HAP-1 (cell line): Measurements from ENCODE around the gene OR10D3.
"Not testable (repeated sequence)": the region's sequence is repeated elsewhere in the genome, so short reads cannot be mapped to it uniquely, and the experiment has no call there.

ENCODE experiments used
- DNase-seq, 2 experiments: peaks; one replicate each; pipeline ENCODE4 v3.0.0-alpha.2; 2016 to 2020; ENCODE audit warnings: low spot score in 2 of 2
- H3K27me3 ChIP-seq: fragments of 250-450 bp; sonication (Bioruptor Pico); 2 replicates; pipeline ENCODE4 v1.5.1; 2020; ENCODE audit warnings: low read depth, mild to moderate bottlenecking, moderate library complexity
- H3K36me3 ChIP-seq: fragments of 250-450 bp; sonication (Bioruptor Pico); replicated peaks from 2 replicates; pipeline ENCODE4 v1.5.1; 2020; ENCODE audit warnings: mild to moderate bottlenecking
- H3K4me1 ChIP-seq: fragments of 250-450 bp; sonication (Bioruptor Pico); 2 replicates; pipeline ENCODE4 v1.5.1; 2020; ENCODE audit warnings: mild to moderate bottlenecking
- H3K4me3 ChIP-seq: fragments of 250-450 bp; sonication (Bioruptor Pico); 2 replicates; pipeline ENCODE4 v1.5.1; 2020; ENCODE audit warnings: mild to moderate bottlenecking, moderate library complexity
- H3K9me3 ChIP-seq: fragments of 250-450 bp; sonication (Bioruptor Pico); 2 replicates; pipeline ENCODE4 v1.5.1; 2020; ENCODE audit warnings: mild to moderate bottlenecking, moderate library complexity
- in situ Hi-C: fragments of 300-500 bp; cut with MboI; formaldehyde crosslinking; loops from 3 replicates; pipeline ENCODE4 v1.14.3; 2020; ENCODE audit warnings: low sequenced_read_pairs, inconsistent platforms, mixed read lengths

OR10D3 gene

GRCh38 chr11:124204008-124204407, 20.9 kb downstream of the OR10D3 start:
- in situ Hi-C loops: no loop called here
- no peak for DNase-seq
- no peaks in the 10 kb centered on the region for H3K36me3 ChIP-seq
- H3K27me3 ChIP-seq: no peaks in the 10 kb centered on the region
- H3K9me3 ChIP-seq: no peaks in the 10 kb centered on the region
- no peaks in the 10 kb centered on the region for H3K4me1 ChIP-seq
- H3K4me3 ChIP-seq: no peak overlapping the region

GRCh38 chr11:124207102-124207792, 24.1 kb downstream of the OR10D3 start:
- in situ Hi-C loops: no loop called here
- Histone ChIP-seq H3K4me1 (no peaks in the 10 kb centered on the region), H3K36me3 (no peaks in the 10 kb centered on the region), H3K9me3 (no peaks in the 10 kb centered on the region), H3K4me3 (no peak overlapping the region), H3K27me3 (no peaks in the 10 kb centered on the region)
- DNase-seq: no peak

GRCh38 chr11:124209824-124210357, 26.7 kb downstream of the OR10D3 start:
- no peaks in the 10 kb centered on the region for H3K9me3 ChIP-seq
- DNase-seq: no peak
- in situ Hi-C loops: no loop called here
- H3K4me3 ChIP-seq: no peak overlapping the region
- no peaks in the 10 kb centered on the region for H3K4me1 ChIP-seq
- H3K36me3 ChIP-seq: no peaks in the 10 kb centered on the region
- H3K27me3 ChIP-seq: no peaks in the 10 kb centered on the region

DNA sequence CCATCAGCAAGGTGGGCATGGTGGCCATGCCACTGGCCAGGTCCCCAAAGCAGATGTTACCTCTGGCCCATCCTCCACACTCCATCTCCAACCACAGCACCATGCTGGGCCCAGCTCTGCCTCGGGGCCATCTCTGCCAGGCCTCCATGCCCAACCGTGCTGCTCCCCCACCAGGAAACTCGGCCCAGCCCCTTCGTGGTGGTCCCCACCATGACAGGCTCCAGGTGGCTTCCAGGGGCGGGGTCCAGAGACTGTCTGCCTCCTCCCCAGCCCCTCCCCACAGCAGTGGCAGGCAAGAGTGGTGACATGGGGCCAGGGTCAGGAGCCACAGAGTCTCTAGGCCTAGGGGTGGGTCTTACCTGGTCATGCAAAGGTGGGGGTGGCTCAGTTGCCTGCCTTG, 27.3 kb downstream of the OR10D3 start:
- Histone ChIP-seq H3K27me3 (no peaks in the 10 kb centered on the region), H3K4me1 (no peaks in the 10 kb centered on the region), H3K36me3 (no peaks in the 10 kb centered on the region), H3K4me3 (no peak overlapping the region), H3K9me3 (no peaks in the 10 kb centered on the region)
- DNase-seq: no peak
- in situ Hi-C loops: no loop called here

DNA sequence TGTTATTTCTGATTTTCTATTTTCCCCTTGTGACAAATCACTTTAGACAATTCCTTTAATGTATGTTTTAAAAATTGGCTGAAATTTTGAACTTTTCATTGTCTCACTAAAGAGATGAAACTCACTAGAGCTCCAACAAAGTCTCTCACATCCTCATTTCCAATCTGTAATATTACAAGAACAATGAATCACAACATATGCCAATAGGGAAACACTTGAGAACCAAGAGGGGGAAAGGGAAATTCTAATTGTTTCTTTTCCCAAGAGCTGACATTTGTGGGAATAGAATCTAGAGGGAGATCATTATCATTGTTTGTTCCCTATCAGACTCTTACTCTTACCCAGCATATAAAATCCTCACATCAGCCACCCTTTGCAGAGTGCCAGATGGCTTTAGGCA, 28.2 kb downstream of the OR10D3 start:
- H3K9me3 ChIP-seq: no peaks in the 10 kb centered on the region
- H3K4me1 ChIP-seq: no peaks in the 10 kb centered on the region
- DNase-seq: no peak
- H3K36me3 ChIP-seq: no peaks in the 10 kb centered on the region
- in situ Hi-C loops: no loop called here
- no peak overlapping the region for H3K4me3 ChIP-seq
- no peaks in the 10 kb centered on the region for H3K27me3 ChIP-seq

DNA sequence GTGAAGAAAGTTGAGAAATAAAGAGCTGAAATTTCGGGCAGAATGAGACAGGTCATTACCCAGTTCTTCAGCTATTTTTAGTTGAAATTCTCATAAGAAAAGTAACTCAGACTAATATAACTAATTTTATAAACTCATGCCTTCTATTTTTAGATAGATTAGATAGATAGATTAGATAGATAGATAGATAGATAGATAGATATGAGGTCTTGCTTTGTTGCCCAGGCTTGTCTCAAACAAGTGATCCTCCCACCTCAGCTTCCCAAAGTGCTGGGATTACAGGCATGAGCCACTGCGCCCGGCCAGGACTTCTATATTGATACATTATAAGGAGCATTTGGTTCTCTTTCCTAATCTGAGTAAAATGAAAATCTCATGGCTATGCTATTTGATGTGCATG, 30.9 kb downstream of the OR10D3 start:
- Histone ChIP-seq H3K36me3 (no peaks in the 10 kb centered on the region), H3K4me1 (no peaks in the 10 kb centered on the region), H3K4me3 (no peak overlapping the region), H3K27me3 (no peaks in the 10 kb centered on the region), H3K9me3 (no peaks in the 10 kb centered on the region)
- no peak for DNase-seq
- in situ Hi-C loops: no loop called here

DNA sequence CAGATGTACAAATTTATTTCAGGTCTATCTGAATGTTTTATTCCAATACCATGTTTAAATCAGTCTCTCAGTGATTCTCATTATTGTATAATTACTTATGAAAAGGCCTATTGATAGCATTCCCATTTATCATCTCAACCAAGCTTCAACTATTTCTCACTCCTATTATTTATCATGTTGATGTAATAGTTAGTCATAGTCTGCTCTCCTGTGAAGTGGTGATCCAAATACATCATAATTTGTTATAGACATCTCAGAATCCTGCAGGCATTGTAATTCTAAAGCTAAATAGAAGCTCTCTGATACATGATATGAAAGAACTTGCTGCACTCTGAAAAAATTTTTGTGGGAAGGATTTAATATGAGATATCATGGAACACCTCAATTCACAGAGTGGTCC, 36.0 kb downstream of the OR10D3 start:
- H3K4me1 ChIP-seq: no peaks in the 10 kb centered on the region
- no peak overlapping the region for H3K4me3 ChIP-seq
- no peaks in the 10 kb centered on the region for H3K9me3 ChIP-seq
- no peaks in the 10 kb centered on the region for H3K27me3 ChIP-seq
- in situ Hi-C loops: no loop called here
- H3K36me3 ChIP-seq: no peaks in the 10 kb centered on the region
- DNase-seq: no peak

DNA sequence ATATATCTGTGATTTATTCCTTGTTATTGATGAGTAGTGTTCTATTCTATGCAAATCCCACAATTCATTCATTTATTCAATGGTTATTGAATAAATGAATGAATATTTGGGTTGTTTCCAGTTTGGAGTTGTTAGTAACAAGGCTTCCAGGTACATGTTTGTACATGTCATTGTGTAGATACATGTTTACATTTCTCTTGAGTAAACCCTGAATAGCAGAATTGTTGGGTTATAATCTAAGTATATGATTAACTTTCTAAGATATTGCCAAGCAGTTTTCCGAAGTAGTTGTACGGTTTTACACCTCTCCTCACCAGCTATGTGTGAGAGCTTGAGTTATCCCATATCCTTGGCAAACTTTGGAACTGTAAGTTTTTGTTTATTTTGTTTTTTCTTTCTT, 39.3 kb downstream of the OR10D3 start:
- Histone ChIP-seq H3K9me3 (no peaks in the 10 kb centered on the region), H3K4me1 (no peaks in the 10 kb centered on the region), H3K4me3 (no peak overlapping the region), H3K27me3 (no peaks in the 10 kb centered on the region), H3K36me3 (no peaks in the 10 kb centered on the region)
- no peak for DNase-seq
- in situ Hi-C loops: no loop called here

GRCh38 chr11:124224618-124225423, 41.7 kb downstream of the OR10D3 start:
- H3K27me3 ChIP-seq, H3K4me3 ChIP-seq, H3K36me3 ChIP-seq, H3K4me1 ChIP-seq, in situ Hi-C loops, H3K9me3 ChIP-seq, DNase-seq: not testable (repeated sequence)

DNA sequence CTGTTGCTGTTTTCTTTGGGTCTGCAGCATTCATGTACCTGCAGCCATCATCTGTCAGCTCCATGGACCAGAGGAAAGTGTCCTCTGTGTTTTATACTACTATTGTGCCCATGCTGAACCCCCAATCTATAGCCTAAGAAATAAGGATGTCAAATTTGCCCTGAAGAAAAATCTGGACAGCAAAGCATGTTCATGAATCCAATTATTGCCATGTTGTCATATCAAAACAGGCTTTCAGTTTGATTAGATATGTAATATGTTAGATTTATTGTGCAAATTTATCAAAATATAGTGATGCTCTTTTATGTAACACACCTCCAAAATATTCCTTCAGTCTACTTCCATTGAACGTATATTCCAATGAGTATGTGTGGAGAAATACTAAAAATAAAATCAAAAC, 42.3 kb downstream of the OR10D3 start:
- Histone ChIP-seq H3K27me3 (no peaks in the 10 kb centered on the region), H3K4me1 (no peaks in the 10 kb centered on the region), H3K9me3 (no peaks in the 10 kb centered on the region), H3K36me3 (no peaks in the 10 kb centered on the region), H3K4me3 (no peak overlapping the region)
- DNase-seq: no peak
- in situ Hi-C loops: no loop called here

DNA sequence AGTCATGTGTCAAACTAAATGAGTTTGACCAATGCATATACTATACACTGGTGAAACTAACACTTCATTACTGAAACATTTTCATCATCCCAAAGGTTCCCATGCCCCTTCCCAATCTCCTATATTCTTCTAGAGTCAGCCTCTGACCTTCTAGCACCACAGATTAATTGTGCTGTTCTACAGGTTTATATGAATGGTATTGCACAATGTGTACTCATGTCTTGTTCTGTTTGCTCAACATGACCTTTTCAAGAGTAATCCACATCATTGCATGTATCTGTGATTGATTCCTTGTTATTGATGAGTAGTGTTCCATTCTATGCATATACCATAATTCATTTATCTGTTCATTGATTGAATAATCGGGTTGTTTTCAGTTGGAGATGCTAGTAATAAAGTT, 50.2 kb downstream of the OR10D3 start:
- Histone ChIP-seq H3K4me1 (no peaks in the 10 kb centered on the region), H3K36me3 (no peaks in the 10 kb centered on the region), H3K27me3 (no peaks in the 10 kb centered on the region), H3K9me3 (no peaks in the 10 kb centered on the region), H3K4me3 (no peak overlapping the region)
- in situ Hi-C loops: no loop called here
- DNase-seq: no peak
